HepG2 (cell line): ENCODE measurements around the gene TSPAN31. TPM values are rescaled to one million over a fixed set of nuclear protein-coding genes. Genes with fewer than 3 reads are reported as not detected.

Experiments used
- ATAC-seq: fragments of 200-7000 bp; cut with Tn5 transposase; 3 replicates; pipeline ENCODE4 v1.9.1; 2020; ENCODE audit warnings: mild to moderate bottlenecking, moderate library complexity
- BruUV-seq: library from RNA; stranded (reverse); fragments of 400-500 nt; replicated peaks from 2 replicates; lab custom pipeline; 2021; lab: Mats Ljungman, UMichigan
- CTCF ChIA-PET: fragments of 300-600 bp; formaldehyde crosslinking; extraction: SDS; loops from one replicate; lab custom pipeline; 2021; ENCODE audit warnings: low total read pairs, inconsistent platforms, low intra/inter-chr PET ratio; lab: Yijun Ruan, JAX
- POLR2A ChIA-PET: fragments of 350-600 bp; sonication (Branson Sonifier 250); formaldehyde crosslinking; loops from one replicate; lab custom pipeline; 2020; ENCODE audit warnings: antibody characterized with exemption, inconsistent platforms; lab: Yijun Ruan, JAX
- DNase-seq: peaks from one replicate; pipeline ENCODE4 v3.0.0-alpha.2; 2015; ENCODE audit warnings: low spot score
- FAIRE-seq: peaks from 3 replicates; lab custom pipeline; 2011; peaks lifted over from hg19 to GRCh38; lab: Jason Lieb, UNC
- H2AFZ ChIP-seq: one replicate; pipeline ENCODE4 v1.6.1; 2011; ENCODE audit warnings: low read length, inconsistent platforms
- H3K27ac ChIP-seq: fragments of 300-600 bp; 3 replicates; pipeline ENCODE4 v1.8.0; 2011; ENCODE audit warnings: mixed run types, mild to moderate bottlenecking, mixed read lengths, low read length, inconsistent platforms; ENCODE audit not compliant: insufficient read depth; ENCODE audit errors: extremely low read length
- H3K27me3 ChIP-seq, 2 experiments: fragments of 200-600 bp in 1 of 2; 2 replicates in 1 of 2; 3 replicates in 1 of 2; pipeline versions ENCODE4 v1.6.0 to v1.8.0; 2011; ENCODE audit warnings: low read length in 2 of 2, mild to moderate bottlenecking in 2 of 2, moderate library complexity in 2 of 2, inconsistent platforms in 1 of 2; ENCODE audit not compliant: insufficient read depth in 2 of 2, control insufficient read depth in 1 of 2
- H3K36me3 ChIP-seq, 2 experiments: fragments of 200-600 bp in 1 of 2; replicated peaks in 1 of 2; 2 replicates in 1 of 2; 3 replicates in 1 of 2; pipeline versions ENCODE4 v1.5.1 to v1.8.0; 2011; ENCODE audit warnings: low read length in 2 of 2, inconsistent platforms in 1 of 2; ENCODE audit not compliant: insufficient read depth in 2 of 2, control insufficient read depth in 1 of 2
- H3K4me1 ChIP-seq: 2 replicates; pipeline ENCODE4 v1.5.1; 2012; ENCODE audit warnings: low read length, inconsistent platforms; ENCODE audit not compliant: insufficient read depth
- H3K4me2 ChIP-seq: 2 replicates; pipeline ENCODE4 v1.6.0; 2011; ENCODE audit warnings: low read depth, low read length, inconsistent platforms
- H3K4me3 ChIP-seq, 3 experiments: fragments of 200-600 bp in 1 of 3; sonication (generic), shearing (Covaris generic) in 1 of 3; replicated peaks in 1 of 3; 2 replicates each; pipeline ENCODE4 v1.5.1; 2011 to 2016; ENCODE audit warnings: low read length in 3 of 3, inconsistent platforms in 2 of 3, low read depth in 2 of 3, mild to moderate bottlenecking in 2 of 3, control low read depth in 1 of 3, mixed read lengths in 1 of 3; ENCODE audit not compliant: insufficient read depth in 1 of 3
- H3K79me2 ChIP-seq: one replicate; pipeline ENCODE4 v1.6.1; 2011; ENCODE audit warnings: low read length, inconsistent platforms; ENCODE audit not compliant: insufficient read depth
- H3K9ac ChIP-seq: 2 replicates; pipeline ENCODE4 v1.6.0; 2011; ENCODE audit warnings: mild to moderate bottlenecking, low read depth, low read length, inconsistent platforms; ENCODE audit not compliant: insufficient read depth
- H3K9me3 ChIP-seq: 2 replicates; pipeline ENCODE4 v1.5.1; 2012; ENCODE audit warnings: mild to moderate bottlenecking, low read length
- H4K20me1 ChIP-seq: 2 replicates; pipeline ENCODE4 v1.6.0; 2011; ENCODE audit warnings: inconsistent platforms, mild to moderate bottlenecking, low read length, moderate library complexity; ENCODE audit not compliant: insufficient read depth
- AGO1 ChIP-seq: fragments of 200-400 bp; formaldehyde crosslinking; IDR thresholded peaks from 2 replicates; pipeline ENCODE4 v1.6.1; 2017; ENCODE audit warnings: mild to moderate bottlenecking, low read depth, low read length, moderate library complexity; ENCODE audit not compliant: poor library complexity, severe bottlenecking
- ATAD3A ChIP-seq: sonication (generic); formaldehyde crosslinking; IDR thresholded peaks from 2 replicates; pipeline ENCODE4 v1.4.0; 2020; ENCODE audit warnings: missing genetic modification reagents
- DNMT1 ChIP-seq: sonication (generic); formaldehyde crosslinking; IDR thresholded peaks from 2 replicates; pipeline ENCODE4 v1.5.1; 2020; ENCODE audit warnings: mild to moderate bottlenecking, missing genetic modification reagents
- GATA4 ChIP-seq: sonication (generic); IDR thresholded peaks from 2 replicates; pipeline ENCODE4 v1.6.1; 2016; ENCODE audit warnings: antibody characterized with exemption, low read depth, borderline replicate concordance
- NFATC3 ChIP-seq: sonication (generic); formaldehyde crosslinking; IDR thresholded peaks from 2 replicates; pipeline ENCODE4 v1.5.1; 2020; ENCODE audit warnings: mild to moderate bottlenecking, missing genetic modification reagents
- RAD51 ChIP-seq: fragments of 450-650 bp; IDR thresholded peaks from 2 replicates; pipeline ENCODE4 v1.6.1; 2016; ENCODE audit warnings: borderline replicate concordance
- RFXANK ChIP-seq: IDR thresholded peaks from 2 replicates; pipeline ENCODE4 v1.6.1; 2016
- ZBTB34 ChIP-seq: sonication (generic); formaldehyde crosslinking; IDR thresholded peaks from 2 replicates; pipeline ENCODE4 v1.8.0; 2022; ENCODE audit warnings: mild to moderate bottlenecking, missing genetic modification reagents
- ZC3H13 ChIP-seq: sonication (generic); formaldehyde crosslinking; IDR thresholded peaks from 2 replicates; pipeline ENCODE4 v1.8.1; 2023; ENCODE audit warnings: mild to moderate bottlenecking, missing genetic modification reagents, moderate library complexity
- ZNF274 ChIP-seq: sonication (generic); formaldehyde crosslinking; IDR thresholded peaks from 2 replicates; pipeline ENCODE4 v1.5.1; 2020; ENCODE audit warnings: mild to moderate bottlenecking, missing genetic modification reagents
- ZNF556 ChIP-seq: sonication (generic); formaldehyde crosslinking; IDR thresholded peaks from 2 replicates; pipeline ENCODE4 v1.4.0; 2020; ENCODE audit warnings: mild to moderate bottlenecking, missing genetic modification reagents, borderline replicate concordance
- ZNF589 ChIP-seq: sonication (generic); formaldehyde crosslinking; conservative IDR thresholded peaks from 2 replicates; pipeline ENCODE4 v1.8.0; 2022; ENCODE audit warnings: mild to moderate bottlenecking, moderate library complexity, missing genetic modification reagents
- WGBS: methylation state at CpG from one replicate; pipeline ENCODE4 v1.1.6; 2017; ENCODE audit warnings: low lambda C conversion rate; 5-methylcytosine and 5-hydroxymethylcytosine counted together
- in situ Hi-C: cut with HindIII; loops from 2 replicates; pipeline ENCODE4 v1.10.0; 2017; ENCODE audit warnings: low pct_unique_long_range_greater_than_20kb; ENCODE audit not compliant: extremely low pct_ligation_motif_present
- intact Hi-C: fragments of 100-400 bp; cut with micrococcal nuclease; formaldehyde crosslinking; loops from one replicate; pipeline ENCODE4 v1.10.0; 2022; ENCODE audit not compliant: unreplicated experiment
- polyA plus RNA-seq, 8 experiments: library from polyadenylated mRNA; depleted of rRNA in 3 of 8; stranded (reverse) in 7 of 8; unstranded in 1 of 8; fragments of >200 nt; fragmentation: Illumina TruSeq in 4 of 8; extraction: Trizol in 4 of 8; gene quantifications; 2 replicates each; pipeline versions ENCODE4 v1.2.1 to v1.2.3, GENCODE V29; 2011 to 2016; ENCODE audit warnings: low read depth in 4 of 8, missing spikeins in 1 of 8, mixed read lengths in 1 of 8; ENCODE audit not compliant: insufficient read depth in 1 of 8
- total RNA-seq, 5 experiments: library from RNA; depleted of rRNA; stranded (reverse); fragments of >200 nt; fragmentation: Illumina TruSeq; extraction: Trizol; gene quantifications; 2 replicates each; pipeline ENCODE4 v1.2.3, GENCODE V29; 2016; ENCODE audit warnings: low read depth in 1 of 5

TSPAN31 gene
- total and polyA plus RNA-seq, 2 of the 13 experiments (the other 11 are each of a cell fraction or from before 2014, with no cell fraction given) = 10.4 to 24.6 TPM

DNA sequence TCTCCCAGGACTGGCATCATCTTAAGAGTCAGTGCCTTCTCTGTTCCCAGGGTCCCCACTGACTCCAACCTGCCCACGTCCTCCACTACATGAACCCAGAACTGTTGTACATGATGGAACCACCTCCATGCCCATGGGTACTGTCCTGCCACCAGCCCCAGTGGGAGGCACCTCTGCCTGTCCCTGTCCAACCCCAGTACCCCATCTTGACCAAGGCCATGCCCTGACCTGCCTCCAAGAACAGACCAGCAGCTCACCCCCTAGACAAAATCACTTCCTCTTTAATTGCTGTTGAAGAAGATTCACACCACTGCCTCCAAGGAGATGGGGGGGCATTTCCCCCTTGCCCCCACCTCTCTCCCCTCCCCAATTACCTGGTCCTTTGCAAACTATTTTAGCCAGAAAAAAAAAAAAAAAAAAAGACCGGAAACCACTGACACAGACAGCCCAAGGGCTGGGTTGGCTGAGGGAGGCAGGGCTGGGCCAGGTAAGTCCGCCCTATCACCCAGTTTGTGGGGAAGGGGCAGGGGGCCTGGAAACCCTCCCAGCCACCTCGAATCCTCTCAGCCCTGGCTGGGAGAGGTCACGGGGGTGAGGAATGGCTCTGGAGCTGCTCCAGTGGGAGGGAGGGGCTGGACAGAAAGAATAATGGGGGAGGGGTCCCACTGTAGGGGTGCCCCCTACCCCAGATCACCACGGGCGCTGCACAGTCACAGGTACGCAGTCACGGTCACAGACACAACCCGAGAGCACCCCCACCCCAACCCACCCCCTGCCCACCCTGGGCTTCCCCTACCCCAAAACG, 19.7 kb upstream of the TSPAN31 start:
- Histone ChIP-seq H3K9me3 (no peaks in the 10 kb centered on the region), H3K4me3 (no peak overlapping the region), H3K9ac (no peak overlapping the region), H3K27me3 (peaks cover 0 to 8% of the 10 kb centered on the region in 2 experiments; a peak in 3 of 5 replicates), H4K20me1 (no peaks in the 10 kb centered on the region), H3K27ac (no peak overlapping the region), H3K4me2 (no peak overlapping the region), H3K36me3 (peaks cover under 1 to 9% of the 10 kb centered on the region in 2 experiments; a peak in 3 of 5 replicates), H2AFZ (no peak overlapping the region), H3K79me2 (no peaks in the 10 kb centered on the region), H3K4me1 (0 out of 2 replicates have a peak, but pooled peaks cover 4% of the 10 kb centered on the region)
- in situ Hi-C loops = no loop called here
- no TSS peak for BruUV-seq
- ATAC-seq = no peak
- 52% methylated on average over 5 of the region's 11 CpGs for WGBS
- intact Hi-C loops = no loop called here
- CTCF ChIA-PET = interaction anchor here (1.7 kb wide), 1 partner anchor 10 kb away, joined by 6 read pairs; no protein-coding TSS in a partner anchor
- POLR2A ChIA-PET = interaction anchor here (1.0 to 2.1 kb wide), 6 partner anchors 7 to 114 kb away, joined by 3 to 23 read pairs (median 4); partner anchors contain the start of genes ARHGEF25, CDK4 and TSPAN31
- no peak for FAIRE-seq
- TF ChIP-seq GATA4 = no peak
- TF ChIP-seq AGO1 = peak; percentile 7
- DNase-seq = no peak

DNA sequence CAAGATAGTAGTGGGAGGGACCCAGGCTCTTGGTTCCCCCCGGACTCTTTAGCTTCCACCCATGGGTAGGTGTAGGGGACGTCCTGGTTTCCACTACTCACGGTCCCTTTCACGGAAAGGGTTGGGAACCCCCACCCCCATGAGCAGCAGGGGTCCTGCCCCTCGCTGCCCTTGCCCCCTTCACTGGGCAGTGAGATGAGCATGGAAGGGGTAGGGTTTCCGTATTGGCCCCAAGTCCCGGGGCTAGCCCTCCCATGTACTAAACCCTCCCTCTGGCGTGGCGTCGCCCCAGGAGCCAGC, 19.0 kb upstream of the TSPAN31 start:
- FAIRE-seq = no peak

More for the DNA sequence above, 19.0 kb upstream of the TSPAN31 start:
- Histone ChIP-seq H3K27me3 (peaks cover 0 to 14% of the 10 kb centered on the region in 2 experiments; a peak in 3 of 5 replicates), H3K9me3 (no peaks in the 10 kb centered on the region), H3K79me2 (no peaks in the 10 kb centered on the region), H3K36me3 (peaks cover 0 to 4% of the 10 kb centered on the region in 2 experiments; a peak in 1 of 5 replicates), H4K20me1 (no peaks in the 10 kb centered on the region), H2AFZ (no peak overlapping the region), H3K4me1 (0 out of 2 replicates have a peak, but pooled peaks cover 4% of the 10 kb centered on the region), H3K9ac (0 out of 2 replicates have a peak overlapping the region, but pooled peaks have one; percentile 52), H3K4me2 (peak overlapping the region; percentile 98), H3K4me3 (peak overlapping the region; percentile 81 to 91 (median 89); a peak in 5 of 6 replicates), H3K27ac (no peak overlapping the region)
- POLR2A ChIA-PET = interaction anchor here (0.6 to 2.1 kb wide), 10 partner anchors 8 to 121 kb away, joined by 3 to 23 read pairs (median 4); partner anchors contain the start of genes ARHGEF25, CDK4, CTDSP2 and EEF1AKMT3
- intact Hi-C loops = no loop called here
- CTCF ChIA-PET = interaction anchor here (1.7 kb wide), 1 partner anchor 10 kb away, joined by 6 read pairs; no protein-coding TSS in a partner anchor
- DNase-seq (no peak), ATAC-seq (no peak; the same call in 2 of the 3 replicates)
- in situ Hi-C loops = no loop called here
- 3% methylated on average over 10 of the region's 10 CpGs for WGBS
- TF ChIP-seq ATAD3A (CRISPR knock-in tag) (no peak), RFXANK (CRISPR knock-in tag) (no peak), ZC3H13 (CRISPR knock-in tag) (0 out of 2 replicates have a peak, but pooled peaks have one; percentile 53), ZNF556 (0 out of 2 replicates have a peak, but pooled peaks have one; percentile 8), DNMT1 (no peak), ZNF589 (CRISPR knock-in tag) (0 out of 2 replicates have a peak, but pooled peaks have one; percentile 35), RAD51 (no peak), NFATC3 (no peak), ZNF274 (CRISPR knock-in tag) (0 out of 2 replicates have a peak, but pooled peaks have one; percentile 6), ZBTB34 (CRISPR knock-in tag) (no peak)
- no TSS peak for BruUV-seq
